Gastrocnemius medialis (tissue), 4 donors: ENCODE results near the gene ATP1B3.

Experiments
- POLR2A ChIP-seq, 2 donors: fragments of 450-650 bp; IDR thresholded peaks; one replicate each; pipeline ENCODE4 v1.6.1; 2017; ENCODE audit warnings: antibody characterized with exemption in 2 of 2, mild to moderate bottlenecking in 2 of 2, moderate library complexity in 2 of 2
- TF ChIP-seq, protein P1 (sequence below), 5 experiments: fragments of 450-650 bp in 3 of 5; fragments of 200-600 bp in 2 of 5; sonication (generic) in 2 of 5; IDR thresholded peaks in 4 of 5; conservative IDR thresholded peaks in 1 of 5; 1 replicate in 4 of 5; 2 replicates in 1 of 5; pipeline ENCODE4 v1.5.1; 2016 to 2019; ENCODE audit warnings: antibody characterized with exemption in 5 of 5, mild to moderate bottlenecking in 3 of 5, moderate library complexity in 3 of 5

DNA sequence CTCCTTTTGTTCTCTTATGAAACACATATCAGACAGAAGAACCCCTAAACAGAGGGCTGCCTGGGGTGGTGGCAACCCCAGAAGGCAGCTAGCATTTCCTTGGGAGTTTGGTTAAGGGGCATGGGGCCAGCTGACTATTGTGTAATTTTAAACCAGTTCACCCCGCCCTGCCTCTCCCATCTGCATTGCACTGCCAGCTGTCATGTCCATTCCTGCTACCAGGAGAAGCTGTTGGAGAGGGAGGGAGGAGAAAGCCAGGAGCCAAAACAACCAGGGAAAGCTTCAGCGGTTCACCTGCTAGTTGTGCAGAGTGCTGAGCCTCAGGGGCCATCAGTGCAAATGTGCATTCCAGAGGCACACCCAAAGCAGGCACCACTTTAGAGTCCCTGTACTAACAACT, 47.6 kb upstream of the ATP1B3 start:
- TF ChIP-seq, protein P1, sequence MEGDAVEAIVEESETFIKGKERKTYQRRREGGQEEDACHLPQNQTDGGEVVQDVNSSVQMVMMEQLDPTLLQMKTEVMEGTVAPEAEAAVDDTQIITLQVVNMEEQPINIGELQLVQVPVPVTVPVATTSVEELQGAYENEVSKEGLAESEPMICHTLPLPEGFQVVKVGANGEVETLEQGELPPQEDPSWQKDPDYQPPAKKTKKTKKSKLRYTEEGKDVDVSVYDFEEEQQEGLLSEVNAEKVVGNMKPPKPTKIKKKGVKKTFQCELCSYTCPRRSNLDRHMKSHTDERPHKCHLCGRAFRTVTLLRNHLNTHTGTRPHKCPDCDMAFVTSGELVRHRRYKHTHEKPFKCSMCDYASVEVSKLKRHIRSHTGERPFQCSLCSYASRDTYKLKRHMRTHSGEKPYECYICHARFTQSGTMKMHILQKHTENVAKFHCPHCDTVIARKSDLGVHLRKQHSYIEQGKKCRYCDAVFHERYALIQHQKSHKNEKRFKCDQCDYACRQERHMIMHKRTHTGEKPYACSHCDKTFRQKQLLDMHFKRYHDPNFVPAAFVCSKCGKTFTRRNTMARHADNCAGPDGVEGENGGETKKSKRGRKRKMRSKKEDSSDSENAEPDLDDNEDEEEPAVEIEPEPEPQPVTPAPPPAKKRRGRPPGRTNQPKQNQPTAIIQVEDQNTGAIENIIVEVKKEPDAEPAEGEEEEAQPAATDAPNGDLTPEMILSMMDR (IDR thresholded peaks at IDR 0.05 in 4 of 5, conservative IDR thresholded peaks at IDR 0.05 in 1 of 5): no peak
- TF ChIP-seq POLR2A (IDR thresholded peaks at IDR 0.05): no peak
